CD4-positive, alpha-beta T cell (primary cell): Measurements from ENCODE around the gene NCF2. TPM values are rescaled to one million over a fixed set of nuclear protein-coding genes. Genes with fewer than 3 reads are reported as not detected.

Source experiments
- ATAC-seq: fragments of 200-7000 bp; cut with Tn5 transposase; one replicate; pipeline ENCODE4 v1.10.0; 2022; ENCODE audit warnings: mild to moderate bottlenecking; ENCODE audit not compliant: poor library complexity
- CTCF ChIA-PET: fragments of 350-600 bp; sonication (Branson Sonifier 250); formaldehyde crosslinking; loops from one replicate; lab custom pipeline; 2021; ENCODE audit warnings: antibody characterized with exemption, inconsistent platforms; lab: Charles Lee
- POLR2A ChIA-PET: fragments of 350-600 bp; sonication (Branson Sonifier 250); formaldehyde crosslinking; loops from one replicate; lab custom pipeline; 2021; ENCODE audit warnings: antibody characterized with exemption, inconsistent platforms; lab: Charles Lee
- DNase-seq, 14 experiments: peaks; one replicate each; pipeline ENCODE4 v3.0.0-alpha.2; 2013 to 2020; ENCODE audit warnings: mixed read lengths in 2 of 14
- H3K27ac ChIP-seq, 2 donors: one replicate each; pipeline versions ENCODE4 v1.5.1 to v1.7.0; 2013; ENCODE audit warnings: low read length in 2 of 2, low read depth in 1 of 2, mild to moderate bottlenecking in 1 of 2
- H3K27me3 ChIP-seq, 2 experiments: 1 replicate in 1 of 2; 2 replicates in 1 of 2; pipeline versions ENCODE4 v1.6.1 to v1.7.0; 2013; ENCODE audit warnings: low read length in 2 of 2, control low read depth in 1 of 2, mild to moderate bottlenecking in 1 of 2, moderate library complexity in 1 of 2; ENCODE audit not compliant: insufficient read depth in 2 of 2, control insufficient read depth in 1 of 2
- H3K36me3 ChIP-seq: one replicate; pipeline ENCODE4 v1.6.1; 2013; ENCODE audit warnings: low read length, control low read depth; ENCODE audit not compliant: insufficient read depth
- H3K4me1 ChIP-seq: one replicate; pipeline ENCODE4 v1.6.1; 2013; ENCODE audit warnings: low read length, control low read depth; ENCODE audit not compliant: insufficient read depth
- H3K4me3 ChIP-seq: one replicate; pipeline ENCODE4 v1.5.1; 2013; ENCODE audit warnings: mild to moderate bottlenecking, low read length, moderate library complexity
- H3K9me3 ChIP-seq, 2 experiments: 1 replicate in 1 of 2; 2 replicates in 1 of 2; pipeline versions ENCODE4 v1.6.1 to v1.7.0; 2013; ENCODE audit warnings: low read length in 2 of 2, mild to moderate bottlenecking in 2 of 2, control low read depth in 1 of 2, moderate library complexity in 1 of 2; ENCODE audit not compliant: control insufficient read depth in 1 of 2, insufficient read depth in 1 of 2
- H3K27ac Mint-ChIP-seq: one replicate; pipeline ENCODE4 v1.8.0; 2020; ENCODE audit warnings: mixed read lengths
- H3K27me3 Mint-ChIP-seq: one replicate; pipeline ENCODE4 v1.8.0; 2021; ENCODE audit warnings: mixed read lengths
- H3K36me3 Mint-ChIP-seq: one replicate; pipeline ENCODE4 v1.8.0; 2021; ENCODE audit warnings: low read depth, mixed read lengths
- H3K4me1 Mint-ChIP-seq: one replicate; pipeline ENCODE4 v1.8.0; 2021; ENCODE audit warnings: low read depth, mixed read lengths
- H3K4me3 Mint-ChIP-seq: one replicate; pipeline ENCODE4 v1.8.0; 2020; ENCODE audit warnings: mild to moderate bottlenecking, mixed read lengths
- H3K9me3 Mint-ChIP-seq: one replicate; pipeline ENCODE4 v1.8.0; 2020; ENCODE audit warnings: mixed read lengths
- intact Hi-C, 2 experiments: fragments of 100-400 bp; cut with DNase I in 1 of 2; cut with micrococcal nuclease in 1 of 2; formaldehyde crosslinking; loops; one replicate each; pipeline versions ENCODE4 v1.15.1 to v1.9.0; 2023 to 2025; cut with DNase I, micrococcal nuclease
- total RNA-seq, 174 experiments: library from RNA in 2 of 174; stranded (reverse) in 2 of 174; gene quantifications; one replicate each; pipeline ENCODE4 v1.2.3 and lab custom pipeline; 2021 to 2026
- TF ChIP-seq, protein P1 (sequence below): fragments of 200-600 bp; IDR thresholded peaks from one replicate; pipeline ENCODE4 v1.8.0; 2022; ENCODE audit warnings: antibody characterized with exemption, mild to moderate bottlenecking

The NCF2 gene
- total RNA-seq, 2 experiments from 2014 or later, result 2.9 to 3.1 TPM

DNA sequence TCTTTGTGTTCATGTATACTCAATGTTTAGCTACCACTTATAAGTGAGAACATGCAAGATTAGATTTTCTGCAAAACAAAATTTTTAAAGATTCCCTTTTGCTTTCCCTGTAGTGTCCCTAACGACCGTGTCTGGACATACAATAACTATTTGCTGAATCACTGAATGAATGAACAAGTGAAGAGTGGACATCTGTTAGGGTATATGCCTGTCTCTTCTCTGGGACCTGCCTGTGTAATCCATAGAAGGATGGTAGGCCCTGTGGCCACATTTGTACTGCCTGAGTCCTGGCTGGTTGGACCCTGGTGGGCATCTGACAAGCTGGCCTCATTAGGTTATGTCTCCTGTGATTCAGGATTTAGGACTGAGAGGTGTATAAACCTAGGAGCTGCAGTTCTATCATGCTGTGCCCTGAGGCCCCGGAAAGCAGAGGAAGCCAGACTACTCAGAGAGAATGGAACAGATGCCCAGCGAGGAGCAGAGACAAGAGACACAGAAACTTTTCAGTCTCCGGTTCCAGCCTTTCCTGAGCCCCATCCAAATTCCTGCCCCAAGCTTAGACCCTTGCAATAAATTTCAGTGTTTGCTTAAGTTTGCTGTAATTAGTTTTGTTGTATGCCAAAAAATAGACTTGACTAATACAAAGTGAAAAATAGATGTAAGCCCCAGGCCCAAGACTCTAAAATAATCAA is 7.5 kb upstream of the NCF2 start:
- POLR2A ChIA-PET, result no interaction called here
- Mint-ChIP-seq H3K4me3 (no peak overlapping the region), H3K4me1 (no peaks in the 10 kb centered on the region), H3K9me3 (no peaks in the 10 kb centered on the region), H3K27me3 (no peaks in the 10 kb centered on the region), H3K36me3 (no peaks in the 10 kb centered on the region), H3K27ac (no peak overlapping the region)
- no peaks in the 10 kb centered on the region for H3K9me3 ChIP-seq
- ATAC-seq (no peak), DNase-seq (no peak)
- no peaks in the 10 kb centered on the region for H3K27me3 ChIP-seq
- no peaks in the 10 kb centered on the region for H3K36me3 ChIP-seq
- H3K4me1 ChIP-seq, result no peaks in the 10 kb centered on the region
- H3K4me3 ChIP-seq, result no peak overlapping the region
- intact Hi-C loops, result no loop called here
- CTCF ChIA-PET, result no interaction called here
- TF ChIP-seq, protein P1, sequence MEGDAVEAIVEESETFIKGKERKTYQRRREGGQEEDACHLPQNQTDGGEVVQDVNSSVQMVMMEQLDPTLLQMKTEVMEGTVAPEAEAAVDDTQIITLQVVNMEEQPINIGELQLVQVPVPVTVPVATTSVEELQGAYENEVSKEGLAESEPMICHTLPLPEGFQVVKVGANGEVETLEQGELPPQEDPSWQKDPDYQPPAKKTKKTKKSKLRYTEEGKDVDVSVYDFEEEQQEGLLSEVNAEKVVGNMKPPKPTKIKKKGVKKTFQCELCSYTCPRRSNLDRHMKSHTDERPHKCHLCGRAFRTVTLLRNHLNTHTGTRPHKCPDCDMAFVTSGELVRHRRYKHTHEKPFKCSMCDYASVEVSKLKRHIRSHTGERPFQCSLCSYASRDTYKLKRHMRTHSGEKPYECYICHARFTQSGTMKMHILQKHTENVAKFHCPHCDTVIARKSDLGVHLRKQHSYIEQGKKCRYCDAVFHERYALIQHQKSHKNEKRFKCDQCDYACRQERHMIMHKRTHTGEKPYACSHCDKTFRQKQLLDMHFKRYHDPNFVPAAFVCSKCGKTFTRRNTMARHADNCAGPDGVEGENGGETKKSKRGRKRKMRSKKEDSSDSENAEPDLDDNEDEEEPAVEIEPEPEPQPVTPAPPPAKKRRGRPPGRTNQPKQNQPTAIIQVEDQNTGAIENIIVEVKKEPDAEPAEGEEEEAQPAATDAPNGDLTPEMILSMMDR, result no peak
- H3K27ac ChIP-seq, result no peak overlapping the region

DNA sequence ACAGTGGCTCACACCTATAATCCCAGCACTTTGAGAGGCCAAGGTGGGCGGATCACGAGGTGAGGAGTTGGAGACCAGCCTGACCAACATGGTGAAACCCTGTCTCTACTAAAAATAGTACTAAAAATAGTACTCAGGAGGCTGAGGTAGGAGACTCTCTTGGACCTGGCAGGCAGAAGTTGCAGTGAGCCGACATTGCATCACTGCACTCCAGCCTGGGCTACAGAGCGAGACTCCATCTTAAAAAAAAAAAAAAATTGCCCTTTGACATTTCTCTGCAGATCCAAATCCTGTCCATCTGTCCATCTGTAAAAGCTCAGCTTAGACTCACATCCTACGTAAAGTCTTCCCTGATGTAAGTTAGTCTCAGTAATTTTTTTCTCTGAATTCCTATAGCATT is 6.2 kb upstream of the NCF2 start:
- H3K27me3 Mint-ChIP-seq, result no peaks in the 10 kb centered on the region
- H3K9me3 ChIP-seq, result no peaks in the 10 kb centered on the region
- H3K4me3 Mint-ChIP-seq, result no peak overlapping the region
- H3K4me3 ChIP-seq, result no peak overlapping the region
- TF ChIP-seq, protein P1, result no peak
- no peaks in the 10 kb centered on the region for H3K36me3 ChIP-seq
- no peaks in the 10 kb centered on the region for H3K27me3 ChIP-seq
- POLR2A ChIA-PET, result no interaction called here
- intact Hi-C loops, result no loop called here
- H3K36me3 Mint-ChIP-seq, result no peaks in the 10 kb centered on the region
- H3K4me1 ChIP-seq, result no peaks in the 10 kb centered on the region
- no peaks in the 10 kb centered on the region for H3K4me1 Mint-ChIP-seq
- no peak overlapping the region for H3K27ac ChIP-seq
- no peak overlapping the region for H3K27ac Mint-ChIP-seq
- ATAC-seq (no peak), DNase-seq (no peak)
- CTCF ChIA-PET, result no interaction called here
- H3K9me3 Mint-ChIP-seq, result no peaks in the 10 kb centered on the region

DNA sequence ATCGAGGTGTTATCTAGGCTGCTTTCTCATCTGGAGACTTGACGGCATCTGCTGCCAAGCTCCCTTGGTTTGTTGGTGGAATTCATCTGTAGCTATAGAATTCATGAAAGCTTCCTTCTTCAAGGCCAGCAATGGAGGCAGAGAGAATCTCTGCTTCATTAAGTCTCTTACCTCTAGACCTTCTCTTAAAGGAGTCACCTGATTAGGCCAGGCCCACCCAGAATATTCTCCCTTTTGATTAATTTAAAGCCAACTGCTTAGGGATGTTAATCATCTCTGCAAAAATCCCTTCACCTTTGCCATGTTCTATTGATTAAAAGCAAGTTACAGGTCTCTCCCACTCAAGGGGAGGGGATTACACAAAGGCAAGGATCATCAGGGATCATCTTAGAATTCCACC is 5.3 kb upstream of the NCF2 start:
- intact Hi-C loops, result no loop called here
- Mint-ChIP-seq H3K9me3 (no peaks in the 10 kb centered on the region), H3K4me1 (peaks cover under 1% of the 10 kb centered on the region), H3K27ac (no peak overlapping the region), H3K36me3 (no peaks in the 10 kb centered on the region), H3K27me3 (no peaks in the 10 kb centered on the region), H3K4me3 (no peak overlapping the region)
- Histone ChIP-seq H3K27me3 (no peaks in the 10 kb centered on the region), H3K4me3 (no peak overlapping the region), H3K27ac (no peak overlapping the region), H3K36me3 (no peaks in the 10 kb centered on the region), H3K4me1 (peaks cover 2% of the 10 kb centered on the region), H3K9me3 (no peaks in the 10 kb centered on the region)
- ChIA-PET CTCF (no interaction called here), POLR2A (no interaction called here)
- TF ChIP-seq, protein P1, result no peak
- no peak for DNase-seq
- no peak for ATAC-seq
